SJCRH30 (cell line): ENCODE results near the gene LRSAM1. TPM values are rescaled to one million over a fixed set of nuclear protein-coding genes. Genes with fewer than 3 reads are reported as not detected.
A peak's percentile ranks its signal among the peaks of the same experiment; 100 is the strongest.

Experiments used
- DNase-seq, 2 experiments: peaks; one replicate each; pipeline ENCODE4 v3.0.0-alpha.2; 2015 to 2020
- H3K27ac ChIP-seq: fragments of 250-450 bp; sonication (Bioruptor Pico); 2 replicates; pipeline ENCODE4 v1.5.1; 2020; ENCODE audit warnings: mild to moderate bottlenecking, moderate library complexity
- H3K27me3 ChIP-seq: fragments of 250-450 bp; sonication (Bioruptor Pico); 2 replicates; pipeline ENCODE4 v1.5.1; 2020; ENCODE audit warnings: mild to moderate bottlenecking, moderate library complexity
- H3K36me3 ChIP-seq: fragments of 250-450 bp; sonication (Bioruptor Pico); 2 replicates; pipeline ENCODE4 v1.5.1; 2020; ENCODE audit warnings: mild to moderate bottlenecking, moderate library complexity
- H3K4me1 ChIP-seq: fragments of 250-450 bp; sonication (Bioruptor Pico); 2 replicates; pipeline ENCODE4 v1.5.1; 2020; ENCODE audit warnings: mild to moderate bottlenecking, moderate library complexity
- H3K4me3 ChIP-seq: fragments of 250-450 bp; sonication (Bioruptor Pico); 2 replicates; pipeline ENCODE4 v1.5.1; 2020; ENCODE audit warnings: mild to moderate bottlenecking, moderate library complexity
- H3K9me3 ChIP-seq: fragments of 250-450 bp; sonication (Bioruptor Pico); replicated peaks from 2 replicates; pipeline ENCODE4 v1.5.1; 2020; ENCODE audit warnings: mild to moderate bottlenecking, moderate library complexity
- total RNA-seq: library from RNA; depleted of rRNA; stranded (reverse); fragments of >200 nt; shearing (Covaris generic); gene quantifications from 2 replicates; pipeline ENCODE4 v1.2.3, GENCODE V29; 2014

Gene LRSAM1
- total RNA-seq, 1 experiment from 2014 or later: 7.3 TPM

DNA sequence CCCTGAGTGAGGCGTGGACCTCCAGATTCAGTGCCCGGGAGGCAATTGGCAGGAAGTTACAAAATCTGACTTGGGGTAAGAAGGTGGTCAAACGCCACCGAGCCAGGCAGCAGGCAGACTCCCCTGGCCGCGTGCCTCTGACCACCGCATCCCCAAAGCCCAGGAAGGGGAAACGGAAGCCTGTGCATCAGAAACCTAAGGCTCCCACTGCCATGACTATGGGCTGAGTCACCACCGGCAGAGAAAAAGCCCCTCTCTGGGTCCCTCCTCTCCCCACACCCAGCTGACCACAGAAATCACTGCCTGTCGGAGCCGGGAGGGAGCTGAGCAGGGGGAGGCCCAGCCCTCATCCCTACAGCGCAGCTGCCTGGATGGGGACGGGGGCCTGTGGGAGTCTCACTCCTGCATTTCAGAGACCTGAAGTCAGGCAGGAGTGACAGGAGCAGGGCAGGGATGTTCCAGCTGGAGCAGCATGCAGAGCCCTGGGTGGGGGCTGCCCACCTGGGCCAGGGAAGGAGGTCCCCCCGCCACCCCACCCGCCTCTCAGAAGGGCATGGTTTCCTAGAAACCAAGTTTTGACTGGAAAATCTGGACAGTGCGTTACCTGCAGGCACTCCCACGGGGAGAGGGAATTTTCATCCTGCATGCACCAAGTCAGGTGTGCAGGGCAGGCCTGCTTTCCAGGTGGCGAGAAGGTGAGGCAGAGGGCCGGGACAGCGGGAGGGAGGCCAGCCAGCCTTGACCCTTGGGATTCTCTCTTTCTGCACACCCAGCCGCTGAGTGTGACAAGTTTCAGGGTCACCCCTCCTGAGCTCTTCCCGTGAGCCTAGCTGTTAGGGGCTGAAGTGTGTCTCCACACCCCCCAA lies 68.2 kb downstream of the LRSAM1 start:
- Histone ChIP-seq H3K27ac (peak overlapping the region; percentile 42; the same call in 1 of the 2 replicates), H3K4me1 (peaks cover 49% of the 10 kb centered on the region), H3K27me3 (no peaks in the 10 kb centered on the region), H3K36me3 (peaks cover 45% of the 10 kb centered on the region), H3K4me3 (no peak overlapping the region), H3K9me3 (no peaks in the 10 kb centered on the region)
- DNase-seq: peak; percentile 98

DNA sequence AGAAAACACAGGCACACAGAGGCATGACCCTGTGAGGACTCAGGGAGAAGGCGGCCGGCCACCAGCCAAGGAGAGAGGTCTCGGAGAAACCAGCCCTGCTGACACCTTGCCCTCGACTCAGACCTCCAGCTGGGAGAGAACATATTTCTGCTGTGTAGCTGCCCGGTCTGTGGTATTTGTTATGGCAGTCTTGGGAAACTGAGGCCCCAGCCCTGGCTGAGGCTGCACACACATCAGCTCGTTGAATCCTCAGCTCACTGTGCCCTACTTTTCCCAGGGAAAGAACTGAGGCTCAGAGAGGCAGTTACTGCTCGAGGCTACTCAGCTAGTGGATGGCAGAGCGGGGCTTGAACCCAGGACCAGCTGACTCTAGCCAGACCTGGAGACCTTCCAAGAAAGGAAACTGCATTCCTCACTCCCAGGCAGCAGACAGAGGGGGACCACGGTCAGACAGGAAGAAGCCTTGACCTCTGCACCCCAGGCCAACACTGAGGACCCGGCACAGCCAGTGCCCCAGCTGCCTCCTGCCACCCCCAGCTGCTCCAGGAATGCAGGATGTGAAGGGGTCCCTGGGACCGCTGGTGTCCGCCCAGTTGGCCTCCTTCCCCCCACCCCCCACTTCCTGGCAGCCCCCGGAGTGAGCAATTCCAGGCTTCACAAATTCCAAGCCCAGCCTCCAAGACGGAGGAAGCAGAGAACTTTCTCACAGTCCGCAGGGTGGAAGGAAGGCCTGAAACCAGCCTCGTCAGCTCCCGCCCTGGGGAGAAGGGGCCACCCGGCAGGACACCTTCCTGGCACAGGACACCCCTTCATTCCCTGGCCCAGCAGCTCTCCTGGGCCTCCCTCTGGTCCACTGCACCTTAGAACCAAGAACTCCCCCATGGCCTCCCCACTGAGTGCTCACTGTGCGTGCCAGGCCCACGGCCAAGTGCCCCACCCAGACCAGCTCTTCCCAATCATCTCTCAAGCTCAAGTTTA lies 69.9 kb downstream of the LRSAM1 start:
- Histone ChIP-seq H3K9me3 (peaks cover 7% of the 10 kb centered on the region; the same call in 1 of the 2 replicates), H3K36me3 (peaks cover 48% of the 10 kb centered on the region), H3K27ac (peak overlapping the region; percentile 84), H3K27me3 (no peaks in the 10 kb centered on the region), H3K4me1 (peaks cover 54% of the 10 kb centered on the region), H3K4me3 (no peak overlapping the region)
- peak; percentile 70 to 83 for DNase-seq

DNA sequence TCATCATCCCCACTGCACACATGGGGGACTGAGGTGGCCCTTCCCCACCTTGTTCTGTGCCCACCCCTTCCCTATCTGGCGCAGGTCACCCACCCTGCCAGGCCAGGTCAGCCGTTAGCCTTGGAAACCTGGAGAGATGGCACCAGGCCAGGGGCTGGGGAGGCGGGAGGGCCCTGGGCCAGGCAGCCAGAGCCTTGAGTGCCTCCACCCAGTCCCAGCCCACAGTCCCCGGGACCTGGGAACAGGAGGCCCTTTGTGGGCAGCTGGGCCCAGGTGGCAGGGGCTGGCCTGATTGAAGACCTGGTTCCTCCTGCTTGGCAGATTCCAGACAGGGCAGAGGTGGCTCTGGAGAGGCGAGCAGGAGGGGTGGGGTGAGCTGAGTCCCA lies 70.6 kb downstream of the LRSAM1 start:
- peaks cover 9% of the 10 kb centered on the region; the same call in 1 of the 2 replicates for H3K9me3 ChIP-seq
- peak; percentile 41 to 52 for DNase-seq
- peaks cover 49% of the 10 kb centered on the region for H3K36me3 ChIP-seq
- H3K27ac ChIP-seq: peak overlapping the region; percentile 84
- H3K4me3 ChIP-seq: no peak overlapping the region
- no peaks in the 10 kb centered on the region for H3K27me3 ChIP-seq
- peaks cover 54% of the 10 kb centered on the region for H3K4me1 ChIP-seq

DNA sequence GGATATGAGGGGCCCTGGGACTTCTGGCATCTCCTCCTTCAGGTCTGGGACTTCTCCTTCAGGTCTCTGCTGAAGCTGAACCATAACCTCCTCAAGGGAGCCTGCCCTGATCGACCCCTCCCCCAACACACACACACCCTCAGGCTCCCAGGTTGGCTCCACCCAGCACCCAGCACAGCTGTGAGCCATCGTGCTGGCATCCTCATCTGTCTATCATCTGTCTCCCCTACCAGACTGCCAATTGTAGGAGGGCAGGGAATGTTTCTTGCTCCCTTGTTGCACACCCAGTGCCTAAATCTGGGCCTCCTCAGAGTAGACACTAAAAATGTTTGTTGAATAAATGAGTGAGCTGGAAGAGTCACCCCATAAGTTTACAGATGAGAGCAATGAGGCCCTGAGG lies 71.4 kb downstream of the LRSAM1 start:
- Histone ChIP-seq H3K36me3 (peaks cover 52% of the 10 kb centered on the region), H3K9me3 (peaks cover 9% of the 10 kb centered on the region; the same call in 1 of the 2 replicates), H3K4me3 (no peak overlapping the region), H3K4me1 (peaks cover 54% of the 10 kb centered on the region), H3K27me3 (no peaks in the 10 kb centered on the region), H3K27ac (peak overlapping the region; percentile 84; the same call in 1 of the 2 replicates)
- DNase-seq: peak; percentile 44 to 59

DNA sequence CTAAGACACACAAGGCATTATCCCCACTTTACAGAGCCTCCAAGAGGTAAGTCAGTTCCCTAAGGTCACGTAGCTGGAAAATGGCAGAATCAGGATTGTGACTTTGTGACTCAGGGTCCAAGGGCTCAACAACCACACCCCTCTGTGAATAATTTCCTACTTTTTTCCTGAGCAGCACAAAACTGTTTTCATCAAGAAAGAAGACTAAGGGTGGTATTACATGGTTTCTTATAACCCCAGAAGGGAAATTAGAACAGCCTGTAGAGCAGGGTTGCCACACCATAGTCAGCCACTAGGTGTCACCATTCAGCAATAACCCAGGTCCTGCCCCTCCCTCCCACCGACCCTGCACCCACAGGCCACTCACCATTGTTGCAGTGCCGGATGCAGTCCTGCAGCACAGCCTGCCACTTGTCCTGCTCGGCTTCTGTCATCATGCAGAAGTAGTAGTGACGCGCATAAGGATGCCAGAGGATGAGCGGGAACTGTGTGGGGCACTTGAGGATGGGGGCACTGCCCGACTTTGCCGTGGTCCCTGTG lies 72.1 kb downstream of the LRSAM1 start:
- Histone ChIP-seq H3K4me1 (peaks cover 52% of the 10 kb centered on the region), H3K27me3 (no peaks in the 10 kb centered on the region), H3K36me3 (peaks cover 52% of the 10 kb centered on the region), H3K27ac (no peak overlapping the region; the same call in 1 of the 2 replicates), H3K9me3 (peaks cover 9% of the 10 kb centered on the region; the same call in 1 of the 2 replicates), H3K4me3 (no peak overlapping the region)
- peak; percentile 62 to 70 for DNase-seq

DNA sequence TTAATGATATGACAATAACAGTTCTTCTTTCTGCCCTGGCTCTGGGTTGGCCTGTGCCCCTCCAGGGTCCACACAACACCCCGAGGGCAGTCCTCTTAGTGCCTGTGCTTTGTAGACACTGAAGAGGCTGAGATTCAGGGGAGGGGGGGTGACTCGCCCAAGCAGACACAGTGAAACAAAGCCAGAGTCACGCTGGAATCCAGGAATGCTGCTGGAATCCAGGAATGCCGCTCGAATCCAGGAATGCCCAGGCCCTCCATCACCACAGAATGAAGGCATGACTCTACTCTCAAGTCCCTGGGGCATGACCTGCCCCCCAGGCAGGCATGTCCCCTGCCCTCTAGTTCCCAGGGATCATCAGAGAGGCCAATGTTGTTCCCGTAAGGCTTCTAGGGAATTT lies 73.1 kb downstream of the LRSAM1 start:
- peaks cover 44% of the 10 kb centered on the region for H3K4me1 ChIP-seq
- no peak overlapping the region for H3K4me3 ChIP-seq
- peak overlapping the region; percentile 50 for H3K27ac ChIP-seq
- DNase-seq: peak; percentile 50 to 78
- peaks cover 9% of the 10 kb centered on the region; the same call in 1 of the 2 replicates for H3K9me3 ChIP-seq
- peaks cover 55% of the 10 kb centered on the region for H3K36me3 ChIP-seq
- no peaks in the 10 kb centered on the region for H3K27me3 ChIP-seq

DNA sequence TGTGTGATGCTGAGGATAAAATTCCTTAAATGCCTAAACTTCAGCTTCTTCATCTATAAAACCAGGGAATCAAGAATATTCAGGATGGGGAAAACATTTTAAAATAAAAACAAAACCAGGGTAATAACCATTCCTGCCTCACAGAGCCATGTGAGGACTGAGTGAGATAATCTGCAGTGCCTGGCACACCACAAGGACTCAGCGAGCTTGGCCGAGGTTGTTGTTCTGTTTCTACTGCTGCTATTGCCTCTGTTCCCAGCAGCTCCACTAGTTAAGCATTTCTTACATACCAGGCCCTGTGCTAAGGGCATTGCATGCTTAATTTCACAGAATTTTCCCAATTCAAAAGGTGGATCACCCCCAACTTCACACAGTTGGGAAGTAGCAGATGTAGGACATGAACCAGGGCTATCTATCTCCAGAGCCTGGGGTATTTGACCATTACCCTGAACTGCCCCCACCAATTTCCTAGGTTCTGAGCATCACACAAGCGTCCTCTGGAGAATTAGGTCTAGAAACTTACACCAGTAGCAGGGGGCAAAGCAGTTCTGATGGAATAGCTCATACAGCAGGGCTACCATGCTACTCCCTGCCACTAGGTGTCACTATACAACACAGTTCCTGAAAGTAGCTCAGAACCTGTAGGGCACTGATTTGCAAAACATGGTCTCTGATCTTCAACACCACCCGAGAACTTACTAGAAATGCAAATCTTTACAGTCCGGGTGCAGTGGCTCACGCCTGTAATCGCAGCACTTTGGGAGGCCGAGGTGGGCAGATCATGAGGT lies 74.3 kb downstream of the LRSAM1 start:
- Histone ChIP-seq H3K27ac (no peak overlapping the region), H3K4me3 (no peak overlapping the region), H3K4me1 (peaks cover 35% of the 10 kb centered on the region), H3K36me3 (peaks cover 57% of the 10 kb centered on the region), H3K27me3 (no peaks in the 10 kb centered on the region), H3K9me3 (peaks cover 9% of the 10 kb centered on the region; the same call in 1 of the 2 replicates)
- peak in 1 of 2 experiments; percentile 60 for DNase-seq

DNA sequence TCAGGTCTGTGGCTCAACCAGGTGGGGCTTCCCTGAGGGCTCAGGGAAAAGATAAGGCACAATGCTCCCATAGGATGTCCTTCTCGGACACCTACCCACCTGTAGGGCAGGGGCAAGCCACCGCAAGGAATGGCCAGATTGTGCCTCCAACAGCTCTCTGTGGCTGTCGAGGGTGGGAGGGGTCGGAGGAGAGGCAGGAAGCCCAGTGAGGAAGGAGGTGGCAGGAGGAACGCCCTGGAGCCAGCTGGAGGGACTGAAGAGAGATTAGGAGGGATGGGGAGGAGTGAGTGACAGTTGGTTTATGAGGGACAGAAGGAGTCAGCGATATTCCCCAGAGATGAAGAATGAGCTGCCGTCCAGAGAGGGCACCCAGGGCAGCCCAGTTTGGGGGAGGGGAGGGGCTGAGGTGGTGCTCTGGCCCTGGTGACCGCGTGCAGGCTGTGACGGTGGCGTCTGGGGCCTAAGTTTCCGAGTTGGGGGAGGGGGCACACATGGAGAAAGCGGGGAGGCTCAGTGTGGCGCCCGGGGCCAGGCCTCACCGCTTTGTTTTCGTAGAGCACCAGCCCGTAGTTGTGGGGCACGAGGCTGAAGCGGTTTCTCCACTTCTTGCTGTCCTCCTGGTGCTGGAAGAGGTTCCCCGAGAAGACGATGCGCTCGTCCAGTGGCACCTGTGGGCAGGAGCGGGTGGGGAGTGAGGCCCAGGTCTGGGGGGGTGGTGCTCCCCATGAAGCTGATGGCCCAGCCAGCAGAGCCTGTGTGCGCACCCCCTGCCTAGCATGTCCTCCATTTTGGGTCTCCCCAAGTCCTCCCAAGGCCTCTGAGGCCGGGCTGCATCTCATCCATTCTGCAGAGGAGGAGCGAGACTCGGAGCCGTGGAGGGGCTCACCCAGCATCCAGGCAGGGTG lies 75.6 kb downstream of the LRSAM1 start:
- Histone ChIP-seq H3K4me3 (no peak overlapping the region), H3K4me1 (peaks cover 22% of the 10 kb centered on the region), H3K27me3 (no peaks in the 10 kb centered on the region), H3K36me3 (peaks cover 61% of the 10 kb centered on the region), H3K9me3 (peaks cover 9% of the 10 kb centered on the region; the same call in 1 of the 2 replicates), H3K27ac (no peak overlapping the region)
- no peak for DNase-seq

DNA sequence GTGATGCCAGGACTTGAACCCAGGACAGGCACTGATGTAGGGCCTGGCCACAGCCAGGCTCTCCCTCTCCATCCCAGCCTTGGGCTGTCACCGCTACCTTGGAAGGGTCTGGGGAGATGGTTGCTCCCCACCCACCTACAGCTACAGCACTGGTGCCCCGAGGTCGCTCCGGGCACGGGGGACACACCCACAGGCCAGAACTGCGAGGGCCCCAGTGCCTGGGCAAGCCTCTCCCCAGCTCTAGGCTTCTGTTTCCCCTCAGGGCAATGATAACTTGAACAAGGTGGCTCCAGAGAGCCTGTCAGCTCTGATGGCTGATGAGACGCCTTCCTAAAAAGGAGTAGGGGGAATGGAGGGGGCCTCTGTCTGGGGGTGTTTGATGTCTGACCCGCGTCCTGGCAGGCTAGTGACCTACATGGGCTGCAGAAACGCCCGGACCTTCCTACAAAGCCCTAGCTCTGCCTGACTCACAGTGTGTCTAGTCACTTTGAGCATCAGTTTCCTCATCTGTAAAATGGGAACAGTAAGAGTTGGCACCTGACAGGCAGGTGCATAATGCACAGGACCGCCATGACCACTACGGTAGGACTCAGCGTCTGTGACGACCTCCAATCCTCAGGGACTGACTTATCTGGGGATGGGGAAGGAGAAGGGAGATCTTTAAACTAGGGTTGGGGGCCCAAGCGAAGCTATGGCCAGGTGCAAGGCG lies 76.4 kb downstream of the LRSAM1 start:
- H3K27me3 ChIP-seq: no peaks in the 10 kb centered on the region
- H3K4me1 ChIP-seq: peaks cover 13% of the 10 kb centered on the region
- no peak for DNase-seq
- H3K36me3 ChIP-seq: peaks cover 56% of the 10 kb centered on the region
- H3K4me3 ChIP-seq: no peak overlapping the region
- no peak overlapping the region for H3K27ac ChIP-seq
- H3K9me3 ChIP-seq: peaks cover 9% of the 10 kb centered on the region; the same call in 1 of the 2 replicates

DNA sequence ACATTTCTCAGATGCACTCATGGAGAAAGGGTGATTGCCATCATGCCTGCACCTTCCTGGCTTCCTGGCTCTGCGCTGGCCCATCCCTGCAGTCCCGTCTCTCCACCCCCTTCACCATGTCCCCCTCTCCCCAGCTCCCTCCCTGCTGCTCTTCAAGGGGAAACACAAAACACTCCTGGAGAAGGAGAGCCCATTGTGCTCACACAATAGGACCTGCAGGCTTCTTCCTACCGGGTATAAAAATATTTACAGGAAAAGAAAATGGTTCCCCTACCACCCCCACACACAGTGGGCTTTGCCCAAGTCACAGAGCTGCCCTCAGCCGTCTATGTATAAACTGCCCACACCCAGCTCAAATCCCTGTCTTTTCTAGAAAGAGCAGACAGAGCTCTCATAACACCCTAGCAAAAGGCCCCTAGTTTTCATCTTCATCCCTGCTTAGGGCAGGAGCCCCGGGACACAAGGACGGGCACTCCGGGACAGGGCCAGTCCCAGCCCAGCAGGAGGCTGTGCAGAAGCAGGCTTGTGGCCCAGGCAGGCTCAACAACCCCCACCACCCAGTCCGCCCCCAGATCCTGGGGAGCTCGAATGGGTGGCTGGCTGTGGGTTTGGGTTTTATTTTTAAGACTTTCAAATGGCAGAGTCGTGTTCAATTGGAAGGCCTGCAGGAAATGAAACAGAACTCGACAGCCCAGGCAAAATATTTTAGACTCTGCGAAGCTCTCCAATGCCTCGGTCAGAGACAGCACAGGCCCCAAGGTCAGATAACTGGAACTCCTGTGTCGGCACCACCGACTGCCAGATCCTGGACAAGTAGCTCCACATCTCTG lies 77.3 kb downstream of the LRSAM1 start:
- Histone ChIP-seq H3K36me3 (peaks cover 48% of the 10 kb centered on the region), H3K4me1 (peaks cover 12% of the 10 kb centered on the region), H3K4me3 (no peak overlapping the region), H3K9me3 (peaks cover 9% of the 10 kb centered on the region; the same call in 1 of the 2 replicates), H3K27ac (no peak overlapping the region), H3K27me3 (no peaks in the 10 kb centered on the region)
- no peak for DNase-seq

DNA sequence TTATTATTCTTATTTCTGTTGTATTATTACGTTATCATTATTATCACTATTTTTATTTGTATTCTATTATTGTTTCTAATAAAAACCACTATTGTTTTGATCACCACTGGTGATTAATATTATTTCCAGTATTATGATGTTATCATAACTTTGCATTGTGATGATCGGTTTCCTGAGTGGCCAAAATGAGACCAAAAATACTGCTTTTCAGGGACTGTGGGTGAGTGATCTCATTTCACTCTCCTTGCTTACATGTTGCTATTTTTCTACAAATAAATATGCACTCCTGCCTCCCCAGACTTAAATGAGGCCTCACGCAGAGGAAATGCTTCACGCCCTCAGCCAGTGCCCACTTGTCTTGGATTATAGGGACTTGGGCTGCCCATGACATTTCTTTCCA lies 78.4 kb downstream of the LRSAM1 start:
- H3K4me3 ChIP-seq: no peak overlapping the region
- peaks cover 39% of the 10 kb centered on the region for H3K36me3 ChIP-seq
- peaks cover 9% of the 10 kb centered on the region; the same call in 1 of the 2 replicates for H3K9me3 ChIP-seq
- DNase-seq: no peak
- no peak overlapping the region for H3K27ac ChIP-seq
- H3K27me3 ChIP-seq: no peaks in the 10 kb centered on the region
- H3K4me1 ChIP-seq: peaks cover 4% of the 10 kb centered on the region
